ENCODE measurements around the gene PPID.
A peak's percentile ranks its signal among the peaks of the same experiment; 100 is the strongest.

The PPID gene

DNA sequence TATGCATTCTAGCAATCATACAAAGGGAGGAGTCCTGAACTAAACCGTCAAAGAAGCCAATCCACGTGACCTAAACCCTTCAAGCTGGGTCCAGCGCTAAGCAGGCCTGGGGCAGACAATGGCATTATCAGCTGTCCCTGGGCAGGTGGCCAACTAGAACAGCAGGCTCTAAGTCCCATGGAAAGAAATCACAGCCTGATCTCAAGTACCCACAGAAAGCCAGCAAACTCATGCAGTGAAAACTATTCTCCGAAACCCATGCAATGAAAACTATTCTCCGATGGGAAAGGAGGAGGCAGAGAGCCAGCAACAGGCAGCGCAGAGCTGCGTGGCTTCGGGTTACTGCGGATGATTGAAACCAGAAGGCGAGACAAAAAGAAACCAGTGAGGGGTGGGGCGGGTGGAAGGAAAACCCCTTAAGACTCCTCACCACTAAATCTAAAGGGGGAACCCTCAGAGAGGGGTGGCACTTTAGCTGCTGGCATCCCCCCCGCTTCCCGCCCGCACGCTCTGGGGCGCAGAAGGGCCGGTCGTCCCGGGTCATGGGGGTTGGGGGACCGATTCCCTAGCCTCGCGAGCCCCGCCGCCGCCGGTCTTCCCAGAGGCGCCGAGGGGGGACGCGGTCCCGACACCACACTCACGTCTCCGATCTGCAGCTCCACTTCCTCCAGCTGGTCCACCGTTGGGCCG is 52.1 kb downstream of the PPID start:
- DNase-seq = peak; percentile 89
- Histone ChIP-seq H3K27me3 (ENCODE audit: control insufficient read depth in 1 of 2, insufficient read depth in 1 of 2, low read length in 2 of 2) (no peaks in the 10 kb centered on the region), H2AK5ac (ENCODE audit: low read length, severe bottlenecking) (no peak overlapping the region), H3K27ac (ENCODE audit: low read length, poor library complexity, severe bottlenecking) (peak overlapping the region; percentile 55), H3K9me3 (ENCODE audit: control insufficient read depth, low read length) (no peaks in the 10 kb centered on the region), H3K4me2 (ENCODE audit: low read length, poor library complexity, severe bottlenecking) (peak overlapping the region; percentile 81), H2AFZ (ENCODE audit: low read depth, low read length) (peak overlapping the region; percentile 92), H2BK5ac (ENCODE audit: low read depth, low read length, poor library complexity, severe bottlenecking) (no peak overlapping the region), H4K91ac (ENCODE audit: low read length) (no peak overlapping the region), H2BK12ac (ENCODE audit: low read length in 2 of 2) (no peak overlapping the region), H4K8ac (ENCODE audit: low read length) (peak overlapping the region; percentile 29), H2BK15ac (ENCODE audit: low read depth, poor library complexity, severe bottlenecking) (peak overlapping the region; percentile 94), H3K4ac (ENCODE audit: low read depth in 1 of 2, low read length in 2 of 2) (peak overlapping the region; percentile 3 to 73), H3K23ac (ENCODE audit: low read length in 2 of 2) (peak overlapping the region in 1 of 2 experiments; percentile 23), H3K4me3 (ENCODE audit: insufficient read depth in 1 of 2, low read depth in 1 of 2, low read length in 2 of 2) (peak overlapping the region; percentile 87 to 99), H3K9ac (ENCODE audit: low read length) (peak overlapping the region; percentile 98), H2BK120ac (ENCODE audit: low read depth, low read length) (peak overlapping the region; percentile 27), H3K79me1 (replicated peaks; ENCODE audit: low read length, poor library complexity, severe bottlenecking) (peaks cover 15% of the 10 kb centered on the region), H3K14ac (ENCODE audit: low read length in 2 of 2) (peak overlapping the region in 1 of 2 experiments; percentile 9), H3K36me3 (ENCODE audit: control insufficient read depth in 1 of 2, insufficient read depth in 2 of 2, low read depth in 1 of 2, low read length in 2 of 2) (no peaks in the 10 kb centered on the region), H3K18ac (ENCODE audit: low read depth in 1 of 2, low read length in 2 of 2) (peak overlapping the region; percentile 26 to 71), H3K4me1 (ENCODE audit: control insufficient read depth, insufficient read depth, low read depth, low read length) (peaks cover 2% of the 10 kb centered on the region)
- under 1% methylated on average over 29 of the region's 35 CpGs for WGBS

DNA sequence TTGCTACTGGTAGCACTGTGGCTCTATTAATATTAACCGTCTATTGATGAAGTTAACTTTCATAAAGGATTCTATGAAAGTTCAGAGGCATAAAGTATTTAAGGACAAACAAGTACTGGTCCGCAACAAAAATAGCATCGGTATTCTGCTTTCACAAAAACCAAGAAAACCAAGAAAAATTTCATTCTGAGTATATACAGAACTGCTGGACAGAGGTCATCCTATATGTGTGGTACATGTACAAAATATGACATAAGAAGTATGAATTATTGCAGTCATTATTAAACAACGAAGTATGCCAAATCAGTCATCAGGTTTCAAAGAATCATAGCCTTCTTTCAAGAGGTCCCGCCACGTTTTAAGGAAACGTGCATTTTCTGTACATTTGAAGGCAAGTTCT is 53.9 kb downstream of the PPID start:
- H3K27me3 ChIP-seq (ENCODE audit: control insufficient read depth in 1 of 2, insufficient read depth in 1 of 2, low read length in 2 of 2) = no peaks in the 10 kb centered on the region
- H4K91ac ChIP-seq (ENCODE audit: low read length) = no peak overlapping the region
- no peak overlapping the region for H3K9ac ChIP-seq (ENCODE audit: low read length)
- no peak overlapping the region for H2BK15ac ChIP-seq (ENCODE audit: low read depth, poor library complexity, severe bottlenecking)
- WGBS = 100% methylated on average over 4 of the region's 7 CpGs
- H3K18ac ChIP-seq (ENCODE audit: low read depth in 1 of 2, low read length in 2 of 2) = no peak overlapping the region
- H4K8ac ChIP-seq (ENCODE audit: low read length) = no peak overlapping the region
- no peak for DNase-seq
- no peak overlapping the region for H3K14ac ChIP-seq (ENCODE audit: low read length in 2 of 2)
- no peak overlapping the region for H2AK5ac ChIP-seq (ENCODE audit: low read length, severe bottlenecking)
- H3K4me2 ChIP-seq (ENCODE audit: low read length, poor library complexity, severe bottlenecking) = no peak overlapping the region
- H2BK12ac ChIP-seq (ENCODE audit: low read length in 2 of 2) = no peak overlapping the region
- H3K79me1 ChIP-seq (replicated peaks; ENCODE audit: low read length, poor library complexity, severe bottlenecking) = peaks cover 10% of the 10 kb centered on the region
- peaks cover 0 to 4% of the 10 kb centered on the region in 2 experiments for H3K36me3 ChIP-seq (ENCODE audit: control insufficient read depth in 1 of 2, insufficient read depth in 2 of 2, low read depth in 1 of 2, low read length in 2 of 2)
- H2BK120ac ChIP-seq (ENCODE audit: low read depth, low read length) = no peak overlapping the region
- H2BK5ac ChIP-seq (ENCODE audit: low read depth, low read length, poor library complexity, severe bottlenecking) = no peak overlapping the region
- H3K4me1 ChIP-seq (ENCODE audit: control insufficient read depth, insufficient read depth, low read depth, low read length) = peaks cover 2% of the 10 kb centered on the region
- H3K23ac ChIP-seq (ENCODE audit: low read length in 2 of 2) = no peak overlapping the region
- no peak overlapping the region for H2AFZ ChIP-seq (ENCODE audit: low read depth, low read length)
- no peak overlapping the region for H3K4me3 ChIP-seq (ENCODE audit: insufficient read depth in 1 of 2, low read depth in 1 of 2, low read length in 2 of 2)
- H3K4ac ChIP-seq (ENCODE audit: low read depth in 1 of 2, low read length in 2 of 2) = no peak overlapping the region
- no peak overlapping the region for H3K27ac ChIP-seq (ENCODE audit: low read length, poor library complexity, severe bottlenecking)
- no peaks in the 10 kb centered on the region for H3K9me3 ChIP-seq (ENCODE audit: control insufficient read depth, low read length)

DNA sequence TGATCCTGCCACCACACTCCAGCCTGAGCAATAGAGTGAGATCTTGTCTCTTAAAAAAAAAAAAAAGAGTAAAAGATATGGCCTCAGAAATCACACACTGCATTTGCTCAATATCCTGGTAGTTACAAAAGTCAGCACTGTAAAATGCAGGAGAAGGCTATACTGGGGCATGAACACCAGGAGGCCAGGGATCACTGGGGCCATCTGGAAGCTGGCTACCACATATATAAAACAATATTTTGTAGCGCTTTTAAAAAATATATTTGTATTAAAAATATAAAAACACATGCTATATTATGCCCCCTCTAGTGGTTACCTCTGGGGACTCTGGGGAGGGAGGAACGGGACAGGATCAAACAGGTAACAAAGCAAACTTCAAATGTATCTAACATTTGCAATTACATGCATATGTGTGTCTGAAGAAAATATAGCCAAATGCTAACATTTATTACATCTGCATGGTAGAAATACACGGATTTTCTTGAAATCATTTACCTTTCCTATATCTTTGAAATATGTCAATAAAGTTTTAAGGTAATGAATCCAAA is 55.5 kb downstream of the PPID start:
- Histone ChIP-seq H2BK12ac (ENCODE audit: low read length in 2 of 2) (no peak overlapping the region), H3K4me1 (ENCODE audit: control insufficient read depth, insufficient read depth, low read depth, low read length) (peaks cover 2% of the 10 kb centered on the region), H3K23ac (ENCODE audit: low read length in 2 of 2) (no peak overlapping the region), H3K4me2 (ENCODE audit: low read length, poor library complexity, severe bottlenecking) (no peak overlapping the region), H2BK120ac (ENCODE audit: low read depth, low read length) (no peak overlapping the region), H2BK5ac (ENCODE audit: low read depth, low read length, poor library complexity, severe bottlenecking) (no peak overlapping the region), H3K79me1 (replicated peaks; ENCODE audit: low read length, poor library complexity, severe bottlenecking) (peaks cover 4% of the 10 kb centered on the region), H3K9me3 (ENCODE audit: control insufficient read depth, low read length) (no peaks in the 10 kb centered on the region), H3K27ac (ENCODE audit: low read length, poor library complexity, severe bottlenecking) (no peak overlapping the region), H3K9ac (ENCODE audit: low read length) (peak overlapping the region; percentile 31), H3K36me3 (ENCODE audit: control insufficient read depth in 1 of 2, insufficient read depth in 2 of 2, low read depth in 1 of 2, low read length in 2 of 2) (peaks cover 0 to 4% of the 10 kb centered on the region in 2 experiments), H2AK5ac (ENCODE audit: low read length, severe bottlenecking) (no peak overlapping the region), H4K91ac (ENCODE audit: low read length) (no peak overlapping the region), H3K14ac (ENCODE audit: low read length in 2 of 2) (no peak overlapping the region), H2AFZ (ENCODE audit: low read depth, low read length) (no peak overlapping the region), H3K4me3 (ENCODE audit: insufficient read depth in 1 of 2, low read depth in 1 of 2, low read length in 2 of 2) (no peak overlapping the region), H3K18ac (ENCODE audit: low read depth in 1 of 2, low read length in 2 of 2) (no peak overlapping the region), H4K8ac (ENCODE audit: low read length) (no peak overlapping the region), H2BK15ac (ENCODE audit: low read depth, poor library complexity, severe bottlenecking) (no peak overlapping the region), H3K27me3 (ENCODE audit: control insufficient read depth in 1 of 2, insufficient read depth in 1 of 2, low read length in 2 of 2) (no peaks in the 10 kb centered on the region), H3K4ac (ENCODE audit: low read depth in 1 of 2, low read length in 2 of 2) (no peak overlapping the region)
- DNase-seq = peak; percentile 67
- no CpG with 5 or more reads among the region's 3 CpGs for WGBS

DNA sequence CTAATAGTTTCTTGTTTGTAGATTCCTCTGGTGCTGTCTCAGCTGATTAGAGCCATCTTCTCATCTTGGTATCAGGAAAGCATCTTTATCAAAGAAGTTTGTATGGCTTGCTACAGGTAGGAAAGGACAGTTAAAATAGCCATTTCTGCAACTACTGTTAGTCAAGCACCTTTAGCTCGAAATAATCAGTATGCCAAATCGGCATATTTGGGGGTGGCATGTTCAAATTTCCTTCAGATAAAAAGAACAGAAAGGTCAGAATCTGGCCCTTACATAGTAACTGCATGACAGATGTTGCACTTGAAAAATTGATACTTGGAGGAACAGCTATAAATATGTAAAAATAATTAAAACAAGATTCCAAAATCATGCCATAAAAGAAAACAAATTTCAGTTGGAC is 56.3 kb downstream of the PPID start:
- Histone ChIP-seq H3K14ac (ENCODE audit: low read length in 2 of 2) (no peak overlapping the region), H3K4me3 (ENCODE audit: insufficient read depth in 1 of 2, low read depth in 1 of 2, low read length in 2 of 2) (no peak overlapping the region), H3K9me3 (ENCODE audit: control insufficient read depth, low read length) (no peaks in the 10 kb centered on the region), H3K36me3 (ENCODE audit: control insufficient read depth in 1 of 2, insufficient read depth in 2 of 2, low read depth in 1 of 2, low read length in 2 of 2) (peaks cover 0 to 4% of the 10 kb centered on the region in 2 experiments), H3K18ac (ENCODE audit: low read depth in 1 of 2, low read length in 2 of 2) (no peak overlapping the region), H2BK12ac (ENCODE audit: low read length in 2 of 2) (no peak overlapping the region), H3K4ac (ENCODE audit: low read depth in 1 of 2, low read length in 2 of 2) (no peak overlapping the region), H2BK120ac (ENCODE audit: low read depth, low read length) (no peak overlapping the region), H2AK5ac (ENCODE audit: low read length, severe bottlenecking) (no peak overlapping the region), H2BK5ac (ENCODE audit: low read depth, low read length, poor library complexity, severe bottlenecking) (no peak overlapping the region), H3K23ac (ENCODE audit: low read length in 2 of 2) (no peak overlapping the region), H3K9ac (ENCODE audit: low read length) (no peak overlapping the region), H4K8ac (ENCODE audit: low read length) (no peak overlapping the region), H4K91ac (ENCODE audit: low read length) (no peak overlapping the region), H3K27me3 (ENCODE audit: control insufficient read depth in 1 of 2, insufficient read depth in 1 of 2, low read length in 2 of 2) (no peaks in the 10 kb centered on the region), H3K4me1 (ENCODE audit: control insufficient read depth, insufficient read depth, low read depth, low read length) (peaks cover 2% of the 10 kb centered on the region), H2BK15ac (ENCODE audit: low read depth, poor library complexity, severe bottlenecking) (no peak overlapping the region), H2AFZ (ENCODE audit: low read depth, low read length) (no peak overlapping the region), H3K4me2 (ENCODE audit: low read length, poor library complexity, severe bottlenecking) (no peak overlapping the region), H3K79me1 (replicated peaks; ENCODE audit: low read length, poor library complexity, severe bottlenecking) (peaks cover 4% of the 10 kb centered on the region), H3K27ac (ENCODE audit: low read length, poor library complexity, severe bottlenecking) (no peak overlapping the region)
- 96% methylated on average over 2 of the region's 2 CpGs for WGBS
- DNase-seq = no peak

Data from mesenchymal stem cell (in vitro differentiated cells and primary cell).